ENCODE results near the gene PTCH1.

The PTCH1 gene

DNA sequence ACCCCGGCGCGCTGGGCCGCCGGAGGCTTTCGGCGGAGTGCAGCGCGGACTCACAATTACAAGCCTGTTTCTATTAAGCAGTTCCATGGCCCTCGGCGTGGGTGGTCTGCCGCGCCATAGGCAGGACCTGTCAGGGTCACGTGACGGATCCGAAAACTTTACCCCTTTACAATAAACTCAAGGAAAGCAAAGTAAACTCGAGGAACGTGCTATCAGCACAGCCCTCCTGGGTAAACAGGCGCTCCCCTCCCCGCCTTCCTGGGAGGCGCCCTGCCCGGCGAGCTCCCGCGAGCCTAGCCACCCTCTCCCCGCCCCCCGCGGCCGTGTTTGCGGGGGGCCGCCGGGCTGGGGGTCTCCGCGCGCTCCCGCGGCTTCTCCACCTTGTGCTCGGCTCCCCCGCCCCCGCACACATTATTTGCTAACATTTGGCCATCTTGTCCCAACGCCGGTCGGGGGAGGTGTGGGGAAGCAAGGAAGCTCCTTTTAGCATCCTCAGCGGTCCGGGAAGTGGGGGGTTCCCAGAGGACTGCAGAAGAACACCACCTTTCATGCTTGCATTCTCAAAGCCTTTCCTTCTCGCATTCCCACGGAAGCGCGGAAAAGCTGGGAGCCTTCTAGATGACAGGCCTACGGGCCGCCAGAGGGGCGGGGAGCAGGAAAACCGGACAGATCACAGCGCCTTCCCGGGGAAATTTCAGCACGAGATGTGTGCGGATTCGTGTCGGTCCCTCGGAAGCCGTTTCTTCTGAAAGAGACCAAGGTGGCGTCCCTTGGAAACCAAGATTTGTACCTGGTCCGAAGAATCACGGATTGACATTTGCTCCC, at the start of gene PTCH1:
Gene PTCH1, minus strand, starts transcription at position 238 of the 825 bp plus-strand sequence.
- peak; percentile 38 for DNase-seq

DNA sequence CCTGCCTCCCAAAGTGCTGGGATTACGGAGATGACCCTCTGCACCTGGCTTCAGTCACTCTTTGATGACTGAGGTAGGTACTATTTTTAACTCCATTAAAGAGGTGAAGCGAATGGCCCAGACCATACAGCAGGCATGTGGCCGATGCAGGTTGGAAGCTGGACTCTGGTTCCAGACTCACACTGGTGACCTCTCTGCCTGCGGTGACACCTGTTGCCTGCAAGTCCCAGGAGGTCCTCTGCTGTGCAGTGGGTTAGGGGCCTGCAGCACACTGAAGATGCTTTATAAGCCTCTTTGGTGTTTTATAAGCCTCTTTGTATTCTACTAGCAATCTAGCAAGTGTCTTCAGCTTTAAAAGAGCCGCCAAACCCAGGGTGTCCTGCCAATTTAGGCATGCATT, 49.2 kb upstream of the PTCH1 start:
- DNase-seq: no peak

DNA sequence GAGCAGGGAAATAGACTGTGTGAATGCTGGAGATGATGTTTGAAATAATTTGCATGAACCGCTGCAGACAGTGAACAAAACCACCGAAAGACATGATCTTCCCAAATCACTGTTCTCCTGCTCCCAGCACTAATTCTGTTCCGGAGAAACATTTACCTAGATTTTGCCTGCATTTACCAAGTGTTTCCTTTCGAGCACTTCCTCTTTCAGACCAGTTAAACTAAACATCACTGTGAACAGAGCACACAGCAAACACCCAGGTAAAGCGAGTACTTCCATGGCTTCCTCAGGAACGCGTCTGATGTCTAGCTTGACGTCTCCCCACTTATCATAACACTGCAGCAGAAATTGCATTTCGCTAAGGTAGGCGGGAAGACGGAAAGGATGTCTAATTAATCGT, 45.1 kb upstream of the PTCH1 start:
- no peak for DNase-seq

DNA sequence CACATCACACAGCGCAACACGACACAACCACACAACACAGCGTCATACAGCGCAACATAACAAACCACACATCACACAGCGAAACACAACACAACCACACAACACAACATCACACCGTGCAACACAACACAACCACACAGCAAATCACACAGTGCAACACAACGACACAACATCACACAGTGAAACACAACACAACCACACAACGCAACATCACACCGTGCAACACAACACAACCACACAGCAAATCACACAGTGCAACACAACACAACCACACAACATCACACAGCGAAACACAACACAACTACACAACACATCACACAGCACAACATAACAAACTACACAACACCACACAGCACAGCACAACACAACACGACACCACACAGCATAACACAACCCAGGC, 40.4 kb upstream of the PTCH1 start:
- DNase-seq: no peak

DNA sequence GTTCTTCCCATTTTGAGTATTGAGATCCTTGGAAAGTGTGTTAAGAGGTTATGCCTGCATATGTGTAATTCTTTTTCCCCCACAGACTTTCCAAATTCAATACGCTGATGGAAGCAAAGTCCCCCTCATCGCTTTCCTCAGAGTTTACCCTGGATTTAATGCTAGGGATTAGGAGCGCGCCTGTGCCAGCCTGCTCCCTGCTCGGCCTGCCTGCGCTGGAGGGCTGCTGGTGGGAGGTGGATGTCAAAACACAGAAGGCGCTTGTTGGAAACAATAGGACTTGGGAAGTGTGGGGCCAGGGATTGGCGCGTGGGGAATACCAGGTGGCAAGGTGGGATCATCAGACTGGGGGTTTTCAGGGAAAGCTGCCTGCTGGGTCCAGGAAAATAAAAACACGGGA, 39.8 kb upstream of the PTCH1 start:
- DNase-seq: no peak

DNA sequence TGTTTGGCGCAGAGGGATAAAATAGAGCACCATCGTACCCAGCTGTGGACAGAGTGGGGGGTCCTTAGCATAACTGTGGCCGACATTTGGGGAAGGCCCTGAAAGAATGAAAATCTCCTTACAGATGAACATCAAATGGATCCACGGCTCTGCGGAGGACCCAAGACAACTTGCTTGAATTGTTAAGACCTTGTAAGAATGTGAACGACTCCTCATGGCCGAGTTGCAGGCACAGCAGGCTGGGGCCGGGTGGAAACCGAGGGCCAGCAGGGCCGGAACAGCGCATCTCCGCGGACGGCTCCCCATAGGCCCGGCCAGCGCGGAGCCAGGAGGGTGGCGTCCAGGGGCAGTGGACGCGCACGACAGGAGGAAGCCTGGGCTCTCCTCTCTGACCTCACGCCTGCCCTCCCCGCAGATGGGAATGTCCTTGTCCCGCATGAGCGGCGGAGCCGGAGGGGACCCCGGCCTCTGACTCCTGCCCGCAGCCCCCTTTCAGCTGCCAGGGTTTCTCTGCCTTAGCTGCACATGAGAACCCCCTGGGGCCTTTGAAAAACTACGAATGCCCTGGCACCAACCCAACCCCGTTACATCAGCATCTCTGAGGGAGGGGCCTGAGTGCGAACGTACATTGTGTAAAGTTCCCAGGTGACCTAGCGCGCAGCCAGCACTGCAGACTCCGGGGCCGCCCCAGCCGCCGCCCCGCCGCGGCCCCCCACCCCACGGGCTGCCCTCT, 36.2 kb upstream of the PTCH1 start:
- no peak for DNase-seq

DNA sequence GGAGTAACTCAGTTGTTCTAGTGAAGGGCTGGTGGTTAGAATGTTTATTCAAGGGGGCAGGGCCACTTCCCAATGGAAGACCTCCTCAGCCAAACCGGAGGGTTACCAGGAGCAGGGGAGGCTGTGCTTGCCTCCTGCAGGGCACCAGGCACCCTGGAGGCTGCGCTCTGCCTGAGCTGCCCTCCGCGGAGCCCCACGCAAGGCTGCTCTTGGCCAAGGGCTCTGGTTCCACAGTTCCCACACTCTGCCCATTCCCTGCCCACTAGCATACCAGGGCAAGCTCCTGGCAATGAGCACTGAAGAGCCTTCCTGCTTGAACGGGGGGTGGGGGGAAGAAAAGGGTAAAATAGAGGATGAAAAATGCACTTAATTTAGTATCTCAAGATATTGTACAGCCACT, 35.5 kb upstream of the PTCH1 start:
- DNase-seq: no peak

DNA sequence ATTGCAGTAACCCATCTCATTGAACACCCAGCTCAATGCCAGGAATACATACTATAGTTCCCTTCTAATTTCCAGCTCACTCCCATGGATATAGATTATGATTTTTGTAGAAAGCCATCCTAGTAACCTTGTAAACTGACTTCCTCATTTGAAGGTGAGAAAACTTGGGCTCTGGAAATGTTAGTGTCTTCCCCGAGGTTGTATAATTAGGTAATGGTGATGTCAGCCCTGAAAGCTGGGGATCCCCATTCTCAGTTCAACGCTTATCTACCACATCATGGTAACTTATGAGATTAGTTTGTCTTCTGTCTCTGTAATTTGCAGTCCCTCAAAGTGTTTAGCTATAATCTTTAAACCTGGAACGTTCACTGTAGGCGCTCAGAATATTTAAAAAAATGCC, 34.6 kb upstream of the PTCH1 start:
- no peak for DNase-seq

DNA sequence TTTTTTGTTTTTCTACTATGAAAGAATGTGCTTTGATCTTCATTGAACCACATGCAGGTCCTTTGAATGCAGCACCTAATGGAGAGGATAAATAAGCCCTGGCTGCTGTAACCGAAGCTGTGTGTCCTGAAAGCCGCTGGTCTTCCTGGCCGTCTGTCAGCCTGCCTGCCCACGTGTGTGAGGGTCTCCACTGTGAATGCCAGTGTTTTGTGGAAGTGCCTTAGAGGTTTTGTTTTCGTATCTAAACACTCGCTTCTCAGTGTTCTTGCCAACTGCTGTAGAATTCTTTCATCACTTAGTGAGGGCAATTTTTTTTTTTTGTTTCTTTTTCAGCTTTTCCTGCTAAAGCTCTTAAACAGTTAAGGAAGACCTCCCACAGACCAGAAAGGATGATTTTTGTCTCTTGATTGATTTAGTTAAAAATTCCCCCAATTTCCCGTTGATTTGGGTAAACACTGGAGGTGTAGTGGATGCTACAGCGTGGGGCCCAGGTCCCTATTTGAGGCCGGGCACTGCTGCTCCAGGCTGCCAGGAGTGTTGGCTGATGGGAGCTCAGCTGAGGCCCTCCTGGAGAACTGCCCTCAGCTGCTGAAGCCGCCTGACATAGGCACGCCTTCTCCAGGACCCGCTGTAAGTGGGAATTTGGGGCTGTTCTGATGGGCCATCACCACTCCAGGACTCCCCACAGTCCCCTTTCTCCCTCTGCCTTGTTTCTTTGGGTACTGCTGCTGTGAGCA, 29.2 kb upstream of the PTCH1 start:
- no peak for DNase-seq

DNA sequence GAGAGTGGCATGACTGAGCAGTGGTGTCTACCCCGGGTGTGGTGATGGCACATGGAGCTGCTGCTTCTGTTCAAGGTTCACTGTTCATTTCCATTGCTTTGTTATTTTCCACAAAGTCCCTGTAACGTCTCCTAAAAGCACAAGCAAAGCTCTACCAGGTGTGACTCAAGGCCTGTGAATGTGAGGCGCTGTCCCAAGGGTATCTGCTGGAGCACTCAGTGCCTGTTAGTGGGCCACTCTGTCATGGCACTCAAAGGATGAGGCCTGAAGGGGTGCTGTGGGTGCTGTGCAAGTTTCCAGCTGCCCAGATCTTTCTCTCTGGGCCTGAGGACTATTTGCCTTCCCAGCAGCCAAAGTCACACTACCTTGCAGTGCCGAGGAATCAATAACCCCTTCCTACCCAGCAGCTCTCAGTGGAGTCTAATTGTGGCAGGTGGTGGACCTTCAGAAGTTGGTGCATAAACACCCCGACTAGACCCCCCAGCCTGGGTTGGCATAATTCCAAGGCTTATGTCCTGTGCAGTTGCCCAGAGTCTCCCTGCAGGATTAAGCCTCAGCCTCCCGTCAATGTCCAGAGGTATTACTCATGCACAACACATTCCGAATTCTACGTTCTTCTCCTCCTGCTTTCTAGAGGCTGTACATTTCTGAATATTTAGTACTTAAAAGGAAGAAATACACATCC, 17.4 kb upstream of the PTCH1 start:
- DNase-seq: no peak

DNA sequence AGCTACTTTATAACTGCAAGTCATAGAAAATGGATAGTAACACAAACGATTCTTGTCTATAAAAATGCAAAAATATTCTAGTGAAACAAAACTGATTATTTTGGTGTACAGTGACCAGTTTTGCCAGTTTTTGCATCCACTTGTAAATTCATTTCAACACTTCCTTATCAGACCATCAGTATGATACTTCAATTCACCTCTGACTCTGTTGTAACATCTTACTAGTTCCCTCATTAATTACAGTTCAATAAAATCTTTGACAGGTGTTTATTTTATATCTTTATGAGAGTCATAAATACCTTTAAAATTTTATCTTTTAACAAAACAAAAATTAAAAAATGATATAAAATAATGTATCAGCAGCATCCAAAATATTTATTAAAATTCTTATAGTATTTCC, 13.1 kb upstream of the PTCH1 start:
- no peak for DNase-seq

DNA sequence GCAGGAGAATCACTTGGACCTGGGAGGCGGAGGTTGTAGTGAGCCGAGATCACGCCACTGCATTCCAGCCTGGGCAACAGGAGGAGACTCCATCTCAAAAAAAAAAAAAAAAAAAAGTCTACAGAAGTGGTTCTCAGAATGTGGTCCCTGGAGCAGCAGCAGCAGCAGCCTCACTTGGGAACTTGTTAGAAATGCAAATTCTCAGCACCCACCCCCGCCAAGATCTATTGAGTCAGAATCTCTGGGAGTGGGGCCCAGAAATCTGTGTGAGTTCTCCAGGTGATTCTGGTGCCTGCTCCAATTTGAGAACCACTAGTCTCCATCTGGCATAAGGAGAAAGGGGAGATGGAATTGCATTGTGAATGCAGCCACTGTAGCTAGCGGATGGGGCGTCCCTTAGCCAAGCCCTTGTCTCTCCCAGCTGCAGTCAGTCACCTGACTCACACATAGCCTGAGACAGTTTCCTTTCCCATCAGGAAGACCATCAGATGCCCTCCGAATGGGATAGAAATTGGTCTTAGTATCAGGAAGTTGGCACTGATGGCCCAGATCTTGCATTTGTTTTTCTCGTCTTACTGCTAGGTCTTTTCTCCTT, 12.2 kb upstream of the PTCH1 start:
- no peak for DNase-seq

DNA sequence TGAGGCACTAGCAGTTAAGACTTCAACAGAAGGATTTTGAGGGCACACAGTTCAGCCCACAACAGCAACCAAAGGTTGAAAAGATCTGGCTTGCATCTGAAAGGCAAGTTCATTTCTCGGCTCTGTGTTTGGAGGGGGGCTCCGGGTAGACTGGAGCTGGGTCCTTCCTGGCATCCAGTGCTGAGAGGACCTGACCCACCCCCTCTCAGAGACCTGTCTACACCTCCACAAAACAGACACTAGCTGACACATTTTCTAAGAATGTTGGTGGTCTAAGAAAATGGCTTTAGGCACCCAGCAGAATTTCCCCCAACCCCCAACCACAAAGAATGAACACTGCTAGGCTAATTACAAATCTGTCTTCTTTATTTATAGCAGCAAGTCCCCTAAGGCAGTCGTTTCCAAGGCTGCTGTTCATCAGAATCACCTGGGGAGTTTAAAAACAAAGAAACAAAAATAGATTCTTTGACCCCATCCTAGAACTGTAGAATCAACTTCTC, 6.2 kb upstream of the PTCH1 start:
- DNase-seq: no peak

DNA sequence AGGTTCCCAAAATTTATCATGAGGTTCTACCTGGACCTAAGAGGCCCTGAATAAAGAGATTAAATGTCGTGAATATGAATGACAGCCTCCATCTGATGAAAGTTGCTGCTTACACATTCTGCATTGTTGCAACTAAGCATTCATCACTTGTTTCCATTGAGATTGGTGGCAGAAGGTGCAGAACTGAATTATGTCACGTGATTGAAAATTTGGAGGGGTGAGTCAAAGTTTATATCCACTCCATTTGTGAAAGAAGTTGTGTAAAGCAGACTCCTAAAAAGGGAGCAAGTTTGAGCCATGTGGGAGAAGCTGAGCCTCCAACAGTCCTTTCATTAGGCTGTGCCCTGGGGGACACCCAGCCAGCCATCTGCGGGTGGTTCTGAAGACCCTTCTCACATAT, 4.9 kb upstream of the PTCH1 start:
- DNase-seq: no peak

DNA sequence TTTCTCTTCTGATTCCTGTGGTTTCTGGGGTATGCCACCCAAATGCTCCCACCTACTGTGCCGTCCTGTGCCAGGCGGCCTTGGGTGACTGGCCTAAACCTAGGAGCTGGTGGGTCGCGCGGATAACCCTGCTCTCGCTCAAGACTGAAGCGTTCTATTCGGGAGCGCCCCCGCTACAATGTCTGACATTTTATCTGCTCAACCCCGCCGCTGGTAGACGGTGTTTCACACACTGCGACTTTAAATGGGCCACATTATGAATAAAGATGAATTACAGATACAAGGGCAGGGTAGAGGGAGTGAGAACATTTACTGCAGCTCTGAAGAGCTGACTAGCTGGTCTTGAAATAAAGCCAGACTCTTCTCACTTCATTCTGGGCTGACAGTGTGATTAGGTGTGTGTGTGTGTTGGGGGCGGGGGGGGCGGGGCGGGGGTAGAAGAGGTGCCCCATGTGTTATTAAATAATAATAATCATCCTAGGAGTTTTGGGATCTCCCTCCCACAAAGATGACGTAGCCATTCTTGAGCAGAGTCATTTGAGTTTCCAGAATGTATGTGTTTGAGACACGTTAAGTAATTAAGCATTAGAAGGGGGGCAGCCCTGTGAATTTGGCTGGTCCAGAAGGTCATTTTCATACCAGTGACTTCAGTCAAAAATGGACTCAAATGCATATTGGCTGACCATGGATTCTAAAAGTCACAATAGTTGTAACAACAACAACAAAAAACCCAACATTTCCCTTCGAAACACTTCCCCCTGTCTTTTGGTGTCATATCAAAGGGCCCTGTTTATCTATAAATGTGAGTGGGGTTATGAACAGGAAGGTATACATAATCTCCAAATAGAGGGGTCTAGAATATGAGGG, 1.0 kb upstream of the PTCH1 start:
- DNase-seq: no peak

DNA sequence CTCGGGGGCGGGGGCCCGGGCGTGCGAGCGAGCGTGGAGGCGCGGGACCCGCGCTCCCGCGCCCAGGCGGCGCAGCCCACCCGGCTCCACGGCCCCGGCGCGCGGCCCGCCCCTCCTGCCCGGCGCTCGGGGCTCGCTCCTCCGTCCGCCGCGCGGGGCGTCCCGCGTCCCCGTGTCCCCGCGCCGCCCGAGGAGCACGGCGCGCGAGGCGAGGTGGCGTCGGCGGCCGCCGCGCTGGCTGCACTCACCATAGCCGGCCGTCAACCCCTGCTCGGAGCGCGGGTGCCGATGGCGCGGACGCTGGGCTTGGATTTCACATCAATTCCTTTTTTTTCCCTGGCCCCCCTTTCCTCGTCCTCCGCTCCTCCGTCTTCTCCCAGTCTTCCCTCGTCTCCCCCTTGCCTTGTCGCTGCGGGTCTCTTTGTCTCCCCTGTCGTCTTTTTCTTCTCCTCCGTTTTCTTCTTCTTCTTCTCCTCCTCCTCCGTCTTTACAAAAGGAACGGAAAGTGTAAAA, 494 bp downstream of the PTCH1 start:
- DNase-seq: peak; percentile 38

DNA sequence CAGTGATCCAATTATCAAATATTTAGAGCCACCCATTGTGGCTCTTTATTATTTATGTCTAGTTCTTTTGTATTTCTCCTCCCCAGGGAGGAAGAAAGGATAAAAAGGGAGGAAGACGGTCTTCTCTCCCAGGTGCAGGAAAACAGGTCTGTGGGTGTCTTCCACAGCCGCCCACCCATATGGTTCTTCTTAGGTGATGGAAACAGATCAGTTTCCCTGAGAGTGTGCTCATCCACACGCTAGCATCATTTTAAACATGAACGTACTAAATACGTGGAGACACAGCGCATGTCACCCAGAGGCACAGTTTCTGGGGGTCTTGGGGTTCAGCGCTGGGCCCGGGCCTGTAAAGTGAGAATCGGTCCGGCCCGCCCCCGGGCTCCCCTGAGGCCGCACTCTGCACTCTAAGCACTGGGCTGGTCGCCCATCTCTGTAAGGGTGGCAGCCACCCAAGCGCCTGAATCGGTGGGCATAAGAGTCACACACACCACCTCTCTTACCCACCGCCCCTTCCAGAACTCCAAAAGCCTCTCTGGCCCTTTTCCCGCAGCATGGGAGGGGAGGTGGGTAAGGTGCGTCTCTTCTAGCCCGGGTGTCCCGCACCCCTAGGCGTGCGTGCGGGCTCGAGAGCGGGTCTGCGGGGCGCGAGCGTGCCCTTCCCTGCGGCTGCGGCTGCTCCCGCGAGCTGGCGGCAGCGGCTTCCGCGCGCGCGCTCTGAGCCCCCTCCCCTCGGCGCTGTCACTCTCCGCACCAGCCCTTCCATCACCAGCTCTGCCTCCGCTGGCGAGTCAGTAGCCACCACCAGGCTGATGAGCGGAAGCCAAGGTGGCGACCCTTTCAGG, 1.3 kb downstream of the PTCH1 start:
- no peak for DNase-seq

DNA sequence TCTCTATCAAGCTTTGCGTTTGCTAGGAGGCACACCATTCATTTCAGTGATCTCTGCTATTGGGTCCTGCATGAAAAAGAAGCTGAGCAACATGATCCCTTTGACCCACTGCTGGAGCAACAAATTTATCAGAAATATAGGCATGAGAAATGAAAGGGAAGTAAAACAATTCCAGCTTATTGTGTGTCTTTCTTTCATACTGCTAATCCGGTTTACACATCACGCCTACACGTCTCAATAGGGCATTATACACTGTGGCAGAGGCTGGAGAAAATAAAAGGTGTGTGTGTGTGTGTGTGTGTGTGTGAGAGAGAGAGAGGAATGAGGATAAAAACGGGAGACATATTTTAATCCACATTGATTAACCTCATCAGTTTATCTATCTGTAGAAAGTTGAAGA, 2.4 kb downstream of the PTCH1 start:
- DNase-seq: no peak

DNA sequence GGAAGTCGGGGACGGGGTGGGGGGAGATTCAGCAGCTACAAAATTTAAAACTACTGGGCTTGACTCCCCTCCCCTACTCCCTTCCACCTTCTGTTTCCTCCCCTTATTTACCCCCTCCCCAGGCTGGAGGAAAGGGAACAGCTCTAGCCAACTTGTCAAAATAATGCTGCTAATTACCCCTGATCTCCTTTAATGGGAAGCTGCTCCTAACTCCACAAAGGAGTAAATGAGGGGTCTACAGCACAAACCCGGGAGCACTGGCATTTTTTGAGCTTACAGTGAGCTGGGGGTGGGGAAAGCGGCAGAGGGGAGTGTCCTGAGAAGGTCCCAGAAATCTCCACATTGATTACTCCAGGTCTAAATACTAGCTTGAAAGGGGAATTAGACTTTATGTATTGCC, 3.1 kb downstream of the PTCH1 start:
- DNase-seq: no peak

DNA sequence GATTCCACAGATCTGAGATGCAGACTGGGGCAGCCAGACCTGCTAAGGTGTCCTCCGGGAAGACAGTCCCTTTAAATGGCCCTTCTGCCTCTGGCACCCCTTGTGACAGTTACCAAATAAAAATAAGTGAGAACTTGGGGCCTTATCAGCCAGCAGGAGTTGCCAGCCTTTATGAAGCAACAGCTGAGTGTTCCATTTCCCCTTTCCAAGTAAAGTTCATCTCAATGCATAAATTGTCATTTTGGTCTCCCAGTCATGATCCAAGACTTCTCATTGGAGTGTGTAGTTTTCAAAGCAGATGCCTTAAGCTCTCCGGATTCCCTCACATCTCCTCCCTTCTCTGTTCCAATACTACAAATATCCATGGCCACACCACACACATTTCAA, 4.1 kb downstream of the PTCH1 start:
- DNase-seq: peak; percentile 88

Measured in OCI-M1 (cell line).